ENCODE data around the gene TM6SF1. TPM values are rescaled to one million over a fixed set of nuclear protein-coding genes. Genes with fewer than 3 reads are reported as not detected.

Gene TM6SF1
- total and polyA plus RNA-seq, 9 of the 15 experiments (the other 6 are each of a cell fraction or from before 2014, with no cell fraction given), result 1.0 to 5.6 (median 3.5) TPM

- TF ChIP-seq, protein P1, sequence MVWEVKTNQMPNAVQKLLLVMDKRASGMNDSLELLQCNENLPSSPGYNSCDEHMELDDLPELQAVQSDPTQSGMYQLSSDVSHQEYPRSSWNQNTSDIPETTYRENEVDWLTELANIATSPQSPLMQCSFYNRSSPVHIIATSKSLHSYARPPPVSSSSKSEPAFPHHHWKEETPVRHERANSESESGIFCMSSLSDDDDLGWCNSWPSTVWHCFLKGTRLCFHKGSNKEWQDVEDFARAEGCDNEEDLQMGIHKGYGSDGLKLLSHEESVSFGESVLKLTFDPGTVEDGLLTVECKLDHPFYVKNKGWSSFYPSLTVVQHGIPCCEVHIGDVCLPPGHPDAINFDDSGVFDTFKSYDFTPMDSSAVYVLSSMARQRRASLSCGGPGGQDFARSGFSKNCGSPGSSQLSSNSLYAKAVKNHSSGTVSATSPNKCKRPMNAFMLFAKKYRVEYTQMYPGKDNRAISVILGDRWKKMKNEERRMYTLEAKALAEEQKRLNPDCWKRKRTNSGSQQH (CRISPR knock-in tag; IDR thresholded peaks at IDR 0.05), result no peak
- TF ChIP-seq IFI16 (CRISPR knock-in tag; IDR thresholded peaks at IDR 0.05), result no peak
- no peak for TF ChIP-seq SMARCB1 (IDR thresholded peaks at IDR 0.05; ENCODE audit: insufficient read length, low read depth)
- no peak for TF ChIP-seq C11orf30 (IDR thresholded peaks at IDR 0.05; ENCODE audit: low read depth)
- no peak for TF ChIP-seq ZBTB7A (IDR thresholded peaks at IDR 0.05; ENCODE audit: borderline replicate concordance, control insufficient read depth, low read depth, low read length)
- no peak for TF ChIP-seq KLF10 (CRISPR knock-in tag; IDR thresholded peaks at IDR 0.05)
Measured at GRCh38 chr15:83144771-83145170, 37.3 kb downstream of the TM6SF1 start (continued).

DNA sequence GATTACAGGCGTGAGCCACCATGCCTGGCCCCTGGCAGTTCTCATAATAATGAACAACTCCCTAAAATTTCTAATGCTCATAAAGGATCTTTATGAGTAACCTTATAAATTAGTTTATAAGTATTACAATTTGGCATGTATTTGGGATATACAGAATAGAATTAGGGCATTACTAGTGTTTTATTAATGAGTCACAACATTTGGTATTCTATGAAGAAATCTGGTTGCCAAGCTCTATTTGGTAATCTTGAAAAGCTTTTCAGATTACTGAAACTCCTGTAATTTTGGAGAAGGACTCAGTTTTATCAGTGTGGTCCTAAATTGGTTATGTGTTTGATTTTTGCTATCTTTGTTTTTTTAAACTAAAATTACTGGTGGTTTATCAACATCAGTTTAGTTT lies 45.8 kb downstream of the TM6SF1 start:
- H3K27me3 ChIP-seq (ENCODE audit: control insufficient read depth in 2 of 2, insufficient read depth in 2 of 2, low read length in 2 of 2), result no peaks in the 10 kb centered on the region
- CTCF ChIA-PET (ENCODE audit: low intra/inter-chr PET ratio), result no interaction called here
- DNase-seq (ENCODE audit: extremely low read depth in 1 of 4, low spot score in 3 of 4), result no peak
- H3K27ac ChIP-seq (ENCODE audit: extremely low read depth, low read depth, low read length), result no peak overlapping the region
- 36% methylated on average over 1 of the region's 1 CpG for WGBS (ENCODE audit: insufficient coverage, low coverage, missing lambda C conversion rate)
- H3K9me1 ChIP-seq (ENCODE audit: control insufficient read depth, insufficient read depth, low read length), result no peaks in the 10 kb centered on the region
- no TSS peak for BruUV-seq (replicated peaks)
- intact Hi-C loops (cut with micrococcal nuclease), result no loop called here
- no peak for ATAC-seq
- H3K4me1 ChIP-seq (replicated peaks in 1 of 2; ENCODE audit: control insufficient read depth in 2 of 2, insufficient read depth in 2 of 2, low read length in 2 of 2), result no peaks in the 10 kb centered on the region
- H3K36me3 ChIP-seq (ENCODE audit: control insufficient read depth, insufficient read depth, low read length), result peaks cover 11% of the 10 kb centered on the region; the same call in 2 of the 3 replicates
- H3K9ac ChIP-seq (ENCODE audit: insufficient read depth in 1 of 2, low read depth in 2 of 2, low read length in 2 of 2), result no peak overlapping the region
- no peak overlapping the region for H2AFZ ChIP-seq (ENCODE audit: low read depth, low read length)
- H3K4me2 ChIP-seq (ENCODE audit: insufficient read depth, low read length), result no peak overlapping the region
- FAIRE-seq, result no peak
- no peak overlapping the region for H3K4me3 ChIP-seq
- no peaks in the 10 kb centered on the region for H3K79me2 ChIP-seq (ENCODE audit: control insufficient read depth, insufficient read depth, low read length)
- H3K9me3 ChIP-seq (replicated peaks; ENCODE audit: control insufficient read depth, insufficient read depth, low read depth, low read length), result no peaks in the 10 kb centered on the region
- POLR2A ChIA-PET, result no interaction called here
- H4K20me1 ChIP-seq (replicated peaks; ENCODE audit: control insufficient read depth, insufficient read depth, low read length), result no peaks in the 10 kb centered on the region
- in situ Hi-C loops (cut with MboI), result no loop called here
- TF ChIP-seq PHTF2 (CRISPR knock-in tag; IDR thresholded peaks at IDR 0.05) (no peak), TFAP4 (CRISPR knock-in tag; IDR thresholded peaks at IDR 0.05; ENCODE audit: borderline replicate concordance) (no peak), ERF (CRISPR knock-in tag; IDR thresholded peaks at IDR 0.05) (no peak), IRF2 (CRISPR knock-in tag; IDR thresholded peaks at IDR 0.05) (no peak), KDM2B (CRISPR knock-in tag; IDR thresholded peaks at IDR 0.05) (no peak), MYNN (IDR thresholded peaks at IDR 0.05) (no peak), MYNN (CRISPR knock-in tag; IDR thresholded peaks at IDR 0.05) (no peak)
- TF ChIP-seq, protein P2, sequence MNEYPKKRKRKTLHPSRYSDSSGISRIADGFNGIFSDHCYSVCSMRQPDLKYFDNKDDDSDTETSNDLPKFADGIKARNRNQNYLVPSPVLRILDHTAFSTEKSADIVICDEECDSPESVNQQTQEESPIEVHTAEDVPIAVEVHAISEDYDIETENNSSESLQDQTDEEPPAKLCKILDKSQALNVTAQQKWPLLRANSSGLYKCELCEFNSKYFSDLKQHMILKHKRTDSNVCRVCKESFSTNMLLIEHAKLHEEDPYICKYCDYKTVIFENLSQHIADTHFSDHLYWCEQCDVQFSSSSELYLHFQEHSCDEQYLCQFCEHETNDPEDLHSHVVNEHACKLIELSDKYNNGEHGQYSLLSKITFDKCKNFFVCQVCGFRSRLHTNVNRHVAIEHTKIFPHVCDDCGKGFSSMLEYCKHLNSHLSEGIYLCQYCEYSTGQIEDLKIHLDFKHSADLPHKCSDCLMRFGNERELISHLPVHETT (CRISPR knock-in tag; conservative IDR thresholded peaks at IDR 0.05 in 1 of 2, IDR thresholded peaks at IDR 0.05 in 1 of 2), result no peak
- TF ChIP-seq, protein P3, sequence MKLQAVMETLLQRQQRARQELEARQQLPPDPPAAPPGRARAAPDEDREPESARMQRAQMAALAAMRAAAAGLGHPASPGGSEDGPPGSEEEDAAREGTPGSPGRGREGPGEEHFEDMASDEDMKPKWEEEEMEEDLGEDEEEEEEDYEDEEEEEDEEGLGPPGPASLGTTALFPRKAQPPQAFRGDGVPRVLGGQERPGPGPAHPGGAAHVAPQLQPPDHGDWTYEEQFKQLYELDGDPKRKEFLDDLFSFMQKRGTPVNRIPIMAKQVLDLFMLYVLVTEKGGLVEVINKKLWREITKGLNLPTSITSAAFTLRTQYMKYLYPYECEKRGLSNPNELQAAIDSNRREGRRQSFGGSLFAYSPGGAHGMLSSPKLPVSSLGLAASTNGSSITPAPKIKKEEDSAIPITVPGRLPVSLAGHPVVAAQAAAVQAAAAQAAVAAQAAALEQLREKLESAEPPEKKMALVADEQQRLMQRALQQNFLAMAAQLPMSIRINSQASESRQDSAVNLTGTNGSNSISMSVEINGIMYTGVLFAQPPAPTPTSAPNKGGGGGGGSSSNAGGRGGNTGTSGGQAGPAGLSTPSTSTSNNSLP (IDR thresholded peaks at IDR 0.05; ENCODE audit: borderline replicate concordance, low read depth, low read length), result no peak

Data from K562 (cell line).